ENCODE measurements around the gene PAPSS1. TPM values are rescaled to one million over a fixed set of nuclear protein-coding genes. Genes with fewer than 3 reads are reported as not detected.

Gene PAPSS1
- total and polyA plus RNA-seq, 9 of the 15 experiments (the other 6 are each of a cell fraction or from before 2014, with no cell fraction given), result 21.1 to 53.9 (median 41.9) TPM

DNA sequence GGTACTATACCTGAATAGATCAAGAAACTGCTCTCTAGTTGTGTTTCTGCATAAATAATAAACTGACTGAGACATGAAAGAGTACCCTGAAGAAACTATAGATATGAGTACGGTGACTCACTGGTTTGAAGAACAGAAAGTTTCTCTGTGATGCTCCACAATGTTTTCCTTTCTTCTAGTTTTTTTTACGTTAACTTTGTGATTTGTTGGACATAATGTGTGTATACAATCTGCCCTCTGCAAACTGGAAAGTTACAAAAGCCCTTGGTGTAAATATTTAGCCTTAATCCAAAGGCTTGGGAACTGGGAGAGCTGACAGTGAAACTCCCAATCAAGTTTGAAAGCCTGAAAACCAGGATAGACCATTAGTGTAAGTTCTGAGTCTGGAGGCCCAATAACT, 31.6 kb upstream of the PAPSS1 start (continued):
- no peak for TF ChIP-seq MGA (IDR thresholded peaks at IDR 0.05)
- TF ChIP-seq FOXM1 (IDR thresholded peaks at IDR 0.05; ENCODE audit: low read depth), result no peak
- no peak for TF ChIP-seq FOXM1 (CRISPR knock-in tag; IDR thresholded peaks at IDR 0.05; ENCODE audit: low read depth)
- no peak for TF ChIP-seq ZNF449 (CRISPR knock-in tag; IDR thresholded peaks at IDR 0.05)
- no peak for TF ChIP-seq NONO (IDR thresholded peaks at IDR 0.05; ENCODE audit: low read depth in 2 of 2, low read length in 1 of 2)
- TF ChIP-seq XRCC5 (IDR thresholded peaks at IDR 0.05; ENCODE audit: low read depth, low read length), result no peak
- TF ChIP-seq HES1 (IDR thresholded peaks at IDR 0.05; ENCODE audit: low read depth), result no peak
- no peak for TF ChIP-seq ZNF134 (CRISPR knock-in tag; conservative IDR thresholded peaks at IDR 0.05)
- TF ChIP-seq NFYB (IDR thresholded peaks at IDR 0.05; ENCODE audit: extremely low read depth, insufficient read length), result no peak
- TF ChIP-seq, protein P1, sequence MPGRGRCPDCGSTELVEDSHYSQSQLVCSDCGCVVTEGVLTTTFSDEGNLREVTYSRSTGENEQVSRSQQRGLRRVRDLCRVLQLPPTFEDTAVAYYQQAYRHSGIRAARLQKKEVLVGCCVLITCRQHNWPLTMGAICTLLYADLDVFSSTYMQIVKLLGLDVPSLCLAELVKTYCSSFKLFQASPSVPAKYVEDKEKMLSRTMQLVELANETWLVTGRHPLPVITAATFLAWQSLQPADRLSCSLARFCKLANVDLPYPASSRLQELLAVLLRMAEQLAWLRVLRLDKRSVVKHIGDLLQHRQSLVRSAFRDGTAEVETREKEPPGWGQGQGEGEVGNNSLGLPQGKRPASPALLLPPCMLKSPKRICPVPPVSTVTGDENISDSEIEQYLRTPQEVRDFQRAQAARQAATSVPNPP (IDR thresholded peaks at IDR 0.05; ENCODE audit: borderline replicate concordance, insufficient read depth, insufficient read length), result no peak

Data from K562 (cell line).